ENCODE data around the gene GNPTAB. TPM values are rescaled to one million over a fixed set of nuclear protein-coding genes. Genes with fewer than 3 reads are reported as not detected.

GNPTAB gene
- total RNA-seq, 2 donors from 2014 or later, result 24.0 to 28.3 TPM

GRCh38 chr12:101792046-101792931, 38.5 kb downstream of the GNPTAB start:
- DNase-seq (ENCODE audit: low spot score), result no peak
- H3K4me3 ChIP-seq, result no peak overlapping the region
- H3K36me3 ChIP-seq, result peaks cover 11% of the 10 kb centered on the region
- H3K27ac ChIP-seq, result no peak overlapping the region
- no peak for TF ChIP-seq CTCF (IDR thresholded peaks at IDR 0.05)
- no peaks in the 10 kb centered on the region for H3K27me3 ChIP-seq (replicated peaks; ENCODE audit: insufficient read depth)
- no peaks in the 10 kb centered on the region for H3K4me1 ChIP-seq (ENCODE audit: control insufficient read depth in 1 of 2, low read depth in 2 of 2)
- no peak for ATAC-seq (ENCODE audit: insufficient number of reproducible peaks, low FRiP score, low read depth)
- H3K9me3 ChIP-seq, result no peaks in the 10 kb centered on the region

- no peak for TF ChIP-seq CTCF (IDR thresholded peaks at IDR 0.05)
- H3K36me3 ChIP-seq, result peaks cover 11% of the 10 kb centered on the region
Observed at GRCh38 chr12:101789171-101789570, 41.6 kb downstream of the GNPTAB start.

GRCh38 chr12:101785671-101786070, 45.1 kb downstream of the GNPTAB start:
- Histone ChIP-seq H3K4me3 (no peak overlapping the region), H3K9me3 (no peaks in the 10 kb centered on the region), H3K4me1 (ENCODE audit: control insufficient read depth in 1 of 2, low read depth in 2 of 2) (no peaks in the 10 kb centered on the region), H3K27ac (no peak overlapping the region), H3K27me3 (replicated peaks; ENCODE audit: insufficient read depth) (no peaks in the 10 kb centered on the region), H3K36me3 (peaks cover 6% of the 10 kb centered on the region)
- DNase-seq (ENCODE audit: low spot score), result no peak
- ATAC-seq (ENCODE audit: insufficient number of reproducible peaks, low FRiP score, low read depth), result no peak
- no peak for TF ChIP-seq CTCF (IDR thresholded peaks at IDR 0.05)

More at GRCh38 chr12:101789171-101789570, 41.6 kb downstream of the GNPTAB start:
- Histone ChIP-seq H3K4me3 (no peak overlapping the region), H3K4me1 (ENCODE audit: control insufficient read depth in 1 of 2, low read depth in 2 of 2) (no peaks in the 10 kb centered on the region), H3K9me3 (no peaks in the 10 kb centered on the region), H3K27me3 (replicated peaks; ENCODE audit: insufficient read depth) (no peaks in the 10 kb centered on the region), H3K27ac (no peak overlapping the region)
- ATAC-seq (ENCODE audit: insufficient number of reproducible peaks, low FRiP score, low read depth) (no peak), DNase-seq (ENCODE audit: low spot score) (no peak)

GRCh38 chr12:101784376-101784775, 46.4 kb downstream of the GNPTAB start:
- Histone ChIP-seq H3K27me3 (replicated peaks; ENCODE audit: insufficient read depth) (no peaks in the 10 kb centered on the region), H3K36me3 (peaks cover 11% of the 10 kb centered on the region), H3K9me3 (no peaks in the 10 kb centered on the region), H3K27ac (no peak overlapping the region), H3K4me1 (ENCODE audit: control insufficient read depth in 1 of 2, low read depth in 2 of 2) (no peaks in the 10 kb centered on the region), H3K4me3 (no peak overlapping the region)
- no peak for TF ChIP-seq CTCF (IDR thresholded peaks at IDR 0.05)
- ATAC-seq (ENCODE audit: insufficient number of reproducible peaks, low FRiP score, low read depth) (no peak), DNase-seq (ENCODE audit: low spot score) (no peak)

- H3K4me3 ChIP-seq, result no peak overlapping the region
- ATAC-seq (ENCODE audit: insufficient number of reproducible peaks, low FRiP score, low read depth), result no peak
Observed at GRCh38 chr12:101783838-101784237, 46.9 kb downstream of the GNPTAB start.

More at GRCh38 chr12:101783838-101784237, 46.9 kb downstream of the GNPTAB start:
- no peaks in the 10 kb centered on the region for H3K9me3 ChIP-seq
- H3K27ac ChIP-seq, result no peak overlapping the region
- H3K4me1 ChIP-seq (ENCODE audit: control insufficient read depth in 1 of 2, low read depth in 2 of 2), result no peaks in the 10 kb centered on the region
- no peak for DNase-seq (ENCODE audit: low spot score)
- peaks cover 11% of the 10 kb centered on the region for H3K36me3 ChIP-seq
- H3K27me3 ChIP-seq (replicated peaks; ENCODE audit: insufficient read depth), result no peaks in the 10 kb centered on the region
- no peak for TF ChIP-seq CTCF (IDR thresholded peaks at IDR 0.05)
